GM20000 (cell line): ENCODE results near the gene KCTD8.

ENCODE experiments used
- DNase-seq: peaks from one replicate; pipeline ENCODE4 v3.0.0; 2012; ENCODE audit warnings: low spot score
- TF ChIP-seq, protein P1 (sequence below): IDR thresholded peaks from 2 replicates; pipeline ENCODE4 v1.5.1; 2012; ENCODE audit warnings: mild to moderate bottlenecking, control low read depth; ENCODE audit errors: extremely low read depth, missing control alignments

The KCTD8 gene

DNA sequence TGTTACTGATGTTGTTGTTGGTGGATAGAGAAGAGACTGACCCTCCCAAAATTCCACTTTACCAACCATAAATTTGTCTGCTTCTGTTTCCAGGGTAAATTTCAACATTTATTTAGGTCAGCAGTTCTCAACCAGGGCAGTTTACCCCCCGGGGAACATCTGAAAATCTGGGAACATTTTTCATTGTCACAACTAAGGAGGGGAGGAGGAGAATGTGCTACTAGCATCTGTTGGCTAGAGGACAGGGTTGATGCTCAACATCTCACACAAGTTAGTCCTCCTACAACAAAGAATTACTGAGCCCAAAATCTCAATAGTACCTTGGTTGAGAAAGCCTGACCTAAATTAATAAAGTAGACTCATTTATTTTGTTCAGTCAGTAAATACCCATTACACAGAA, 25.7 kb downstream of the KCTD8 start:
- TF ChIP-seq, protein P1, sequence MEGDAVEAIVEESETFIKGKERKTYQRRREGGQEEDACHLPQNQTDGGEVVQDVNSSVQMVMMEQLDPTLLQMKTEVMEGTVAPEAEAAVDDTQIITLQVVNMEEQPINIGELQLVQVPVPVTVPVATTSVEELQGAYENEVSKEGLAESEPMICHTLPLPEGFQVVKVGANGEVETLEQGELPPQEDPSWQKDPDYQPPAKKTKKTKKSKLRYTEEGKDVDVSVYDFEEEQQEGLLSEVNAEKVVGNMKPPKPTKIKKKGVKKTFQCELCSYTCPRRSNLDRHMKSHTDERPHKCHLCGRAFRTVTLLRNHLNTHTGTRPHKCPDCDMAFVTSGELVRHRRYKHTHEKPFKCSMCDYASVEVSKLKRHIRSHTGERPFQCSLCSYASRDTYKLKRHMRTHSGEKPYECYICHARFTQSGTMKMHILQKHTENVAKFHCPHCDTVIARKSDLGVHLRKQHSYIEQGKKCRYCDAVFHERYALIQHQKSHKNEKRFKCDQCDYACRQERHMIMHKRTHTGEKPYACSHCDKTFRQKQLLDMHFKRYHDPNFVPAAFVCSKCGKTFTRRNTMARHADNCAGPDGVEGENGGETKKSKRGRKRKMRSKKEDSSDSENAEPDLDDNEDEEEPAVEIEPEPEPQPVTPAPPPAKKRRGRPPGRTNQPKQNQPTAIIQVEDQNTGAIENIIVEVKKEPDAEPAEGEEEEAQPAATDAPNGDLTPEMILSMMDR, result no peak
- DNase-seq, result no peak

DNA sequence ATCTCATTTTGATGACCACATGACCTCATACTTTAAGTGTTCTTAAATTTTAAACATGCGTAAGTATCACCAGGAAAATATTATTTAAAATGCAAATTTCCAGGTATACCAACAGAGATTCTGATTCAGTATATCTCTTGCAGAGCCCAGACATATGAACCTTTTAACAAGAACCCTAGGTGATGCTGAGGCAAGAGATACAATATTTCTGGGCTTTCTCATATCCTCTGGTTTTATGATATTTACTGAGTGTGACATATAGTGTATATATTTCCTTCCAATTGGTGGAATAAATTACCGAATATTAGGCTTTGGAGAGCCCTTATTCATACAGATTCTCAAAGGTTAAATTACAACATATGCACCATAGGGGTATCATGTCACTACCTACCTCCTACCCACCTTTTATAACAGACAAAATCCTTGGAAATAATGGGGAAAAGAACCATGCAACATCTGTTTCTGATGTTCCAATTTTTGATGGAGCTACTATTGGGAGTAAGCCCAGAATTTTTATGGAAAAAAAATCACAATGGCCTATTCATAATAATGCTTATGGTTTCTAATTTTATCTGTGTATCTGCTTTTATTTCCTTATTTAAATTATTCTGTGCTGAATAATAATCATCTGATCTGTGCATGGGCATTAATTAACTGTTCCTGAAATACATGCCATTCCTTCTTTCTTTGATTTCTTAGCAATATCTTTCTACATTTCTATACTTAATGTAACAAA, 27.1 kb downstream of the KCTD8 start:
- TF ChIP-seq, protein P1, result no peak
- no peak for DNase-seq

DNA sequence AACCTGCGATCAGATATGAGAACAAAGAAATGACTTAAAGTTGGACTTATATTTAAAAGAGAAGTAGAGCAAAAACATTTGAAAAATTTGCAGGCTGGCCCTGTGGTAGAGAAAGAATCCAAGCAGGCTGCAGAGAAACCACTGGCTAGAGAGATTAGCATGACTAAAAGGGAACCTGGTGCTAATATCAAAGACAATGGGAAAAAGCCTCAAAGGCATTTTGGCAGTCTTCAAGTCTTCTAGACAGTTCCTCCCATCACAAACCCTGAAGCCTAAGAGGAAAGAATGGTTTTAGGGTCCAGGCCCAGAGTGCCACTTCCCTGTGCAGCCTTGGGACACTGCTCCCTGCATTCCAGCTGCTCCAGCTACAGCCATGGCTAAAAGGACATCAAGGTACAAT, 33.4 kb downstream of the KCTD8 start:
- no peak for DNase-seq
- TF ChIP-seq, protein P1, result no peak

DNA sequence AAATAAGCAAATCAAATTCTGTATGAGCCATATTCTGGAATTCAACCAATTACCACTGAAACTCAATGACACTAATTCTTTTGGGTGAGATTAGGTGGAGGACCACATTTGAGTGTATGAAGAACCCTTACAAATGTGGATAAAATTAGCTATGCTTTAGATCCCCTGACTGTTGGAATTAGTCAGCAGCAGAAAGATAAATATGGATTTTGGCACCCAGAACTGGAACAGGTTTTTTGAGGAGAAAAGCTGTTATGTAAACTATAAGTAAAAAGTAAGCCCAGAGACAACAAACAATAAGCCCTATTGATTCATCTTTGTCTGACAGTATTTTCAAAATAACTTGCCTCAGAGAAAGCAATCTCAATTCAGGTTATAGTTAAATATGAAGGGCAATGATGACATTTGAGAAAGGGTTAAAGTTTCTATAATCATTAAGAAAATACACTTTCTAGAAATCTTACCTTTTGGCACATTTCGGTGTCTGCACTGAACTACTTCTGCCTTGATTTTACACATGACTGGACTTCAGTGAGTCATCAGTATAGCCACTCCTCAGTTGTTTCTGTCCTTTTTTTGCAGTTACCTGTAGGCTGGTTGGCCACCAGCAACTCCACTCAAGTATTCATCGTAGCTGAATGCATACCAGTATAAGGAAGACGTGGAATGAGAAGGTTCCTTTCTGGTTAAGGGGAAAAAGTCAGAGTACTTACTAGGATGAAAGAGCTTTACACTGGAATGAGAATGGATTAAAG, 80.0 kb downstream of the KCTD8 start:
- no peak for DNase-seq
- TF ChIP-seq, protein P1, result no peak

DNA sequence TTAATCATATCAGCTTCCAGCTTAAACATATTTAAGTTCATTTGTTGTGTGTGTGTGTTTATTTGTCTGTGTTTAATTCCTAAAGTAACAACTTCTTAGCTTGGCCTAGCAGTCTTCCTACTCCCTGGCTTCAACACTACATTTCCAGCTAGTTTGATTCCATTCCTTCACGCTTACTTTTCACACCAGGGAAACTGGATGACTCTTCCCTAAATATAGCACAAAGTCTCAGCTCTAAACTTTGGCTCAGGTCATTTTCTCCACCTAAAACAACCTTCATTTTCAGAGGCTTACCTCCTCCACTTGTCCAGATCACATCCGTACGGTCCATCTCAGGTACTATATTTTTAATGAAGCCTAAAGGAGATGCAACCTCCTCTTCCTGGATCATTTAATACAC, 94.4 kb downstream of the KCTD8 start:
- TF ChIP-seq, protein P1, result no peak

DNA sequence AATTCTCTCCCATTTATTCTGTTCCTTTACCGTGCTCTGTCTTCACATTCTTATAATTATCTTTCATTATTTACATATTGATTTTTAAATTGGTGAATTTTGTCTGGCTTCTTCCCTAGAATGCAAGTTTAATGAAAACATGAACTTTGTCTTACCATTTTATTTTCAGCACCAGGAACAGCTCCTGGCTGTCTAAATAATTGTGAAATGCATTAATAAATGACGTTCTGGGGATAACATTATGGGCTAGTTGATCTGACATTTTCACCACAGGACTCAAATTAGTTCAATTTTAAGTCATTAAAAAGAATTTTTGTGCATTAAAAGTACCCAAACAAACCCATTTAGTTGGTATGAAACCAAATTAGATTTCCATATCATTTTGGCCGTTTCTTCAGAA, 97.5 kb downstream of the KCTD8 start:
- TF ChIP-seq, protein P1, result no peak
- no peak for DNase-seq

More for the DNA sequence above, 94.4 kb downstream of the KCTD8 start:
- no peak for DNase-seq

DNA sequence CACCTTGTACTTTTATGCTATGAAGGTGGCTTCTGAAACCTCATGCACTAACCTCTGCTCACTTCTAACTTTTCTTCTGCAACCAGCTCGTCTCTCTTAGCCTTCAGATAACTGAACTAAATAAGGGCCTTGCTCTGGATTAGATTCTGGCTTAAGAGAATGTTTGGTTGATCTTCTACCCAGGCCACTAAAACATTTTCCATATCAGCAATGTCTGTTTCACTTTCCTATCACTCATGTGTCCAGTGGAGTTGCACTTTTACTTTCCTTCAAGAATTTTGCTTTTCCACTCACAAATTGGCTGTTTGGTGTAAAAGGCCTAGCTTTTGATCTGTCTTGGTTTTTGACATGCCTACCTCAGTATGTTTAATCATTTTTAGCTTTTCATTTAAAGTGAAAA, 105.8 kb downstream of the KCTD8 start:
- TF ChIP-seq, protein P1, result no peak

More for the DNA sequence above, 105.8 kb downstream of the KCTD8 start:
- DNase-seq, result no peak
